ENCODE data around the gene TMEM175. TPM values are rescaled to one million over a fixed set of nuclear protein-coding genes. Genes with fewer than 3 reads are reported as not detected.

TMEM175 gene
- total RNA-seq, 3 donors from 2014 or later = 30.1 to 39.0 (median 37.5) TPM

GRCh38 chr4:948936-949300 is 16.7 kb downstream of the TMEM175 start:
- Histone ChIP-seq H3K36me3 (ENCODE audit: low read depth) (no peaks in the 10 kb centered on the region), H3K4me3 (no peak overlapping the region), H3K4me1 (ENCODE audit: low read depth) (no peaks in the 10 kb centered on the region), H3K9me3 (no peaks in the 10 kb centered on the region)
- TF ChIP-seq CTCF (IDR thresholded peaks at IDR 0.05) = no peak
- DNase-seq (peak in 2 of 3 donors; percentile 7 to 43), ATAC-seq (no peak)
- intact Hi-C loops (cut with DNase I, micrococcal nuclease) = no loop called here

DNA sequence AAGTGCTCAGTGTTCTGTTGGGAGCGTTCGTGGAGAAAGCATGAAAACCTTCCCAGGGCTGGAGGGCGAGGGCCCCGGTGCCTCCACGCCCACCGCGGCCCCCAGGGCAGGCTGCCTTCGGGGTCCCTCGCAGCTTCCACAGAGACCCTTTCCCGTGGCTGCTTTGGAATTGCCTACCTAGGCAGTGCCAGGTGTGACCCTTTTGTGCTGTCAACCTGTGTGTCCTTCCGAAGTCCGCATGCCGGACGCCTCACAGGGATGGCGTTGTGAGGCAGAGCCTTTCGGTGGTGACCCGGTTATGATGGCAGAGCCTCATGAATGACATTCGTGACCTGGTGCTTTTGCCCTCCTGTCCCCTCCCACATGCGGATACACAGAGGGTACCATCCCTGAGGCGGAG is 17.4 kb downstream of the TMEM175 start:
- H3K4me1 ChIP-seq (ENCODE audit: low read depth) = no peaks in the 10 kb centered on the region
- no peaks in the 10 kb centered on the region for H3K9me3 ChIP-seq
- peak in 2 of 3 donors; percentile 9 to 37 for DNase-seq
- TF ChIP-seq CTCF (IDR thresholded peaks at IDR 0.05) = no peak
- no peaks in the 10 kb centered on the region for H3K36me3 ChIP-seq (ENCODE audit: low read depth)
- H3K4me3 ChIP-seq = no peak overlapping the region
- intact Hi-C loops (cut with DNase I, micrococcal nuclease) = no loop called here
- no peak for ATAC-seq

- TF ChIP-seq CTCF (IDR thresholded peaks at IDR 0.05) = no peak
- ATAC-seq = no peak
- intact Hi-C loops (cut with DNase I, micrococcal nuclease) = no loop called here
- Histone ChIP-seq H3K4me1 (ENCODE audit: low read depth) (no peaks in the 10 kb centered on the region), H3K36me3 (ENCODE audit: low read depth) (no peaks in the 10 kb centered on the region), H3K4me3 (no peak overlapping the region), H3K9me3 (no peaks in the 10 kb centered on the region)
- DNase-seq = peak in 2 of 3 donors; percentile 18 to 39
These were observed 18.1 kb downstream of the TMEM175 start for GRCh38 chr4:950136-951020.

GRCh38 chr4:951186-951585 is 18.9 kb downstream of the TMEM175 start:
- Histone ChIP-seq H3K4me3 (no peak overlapping the region), H3K9me3 (no peaks in the 10 kb centered on the region), H3K36me3 (ENCODE audit: low read depth) (no peaks in the 10 kb centered on the region), H3K4me1 (ENCODE audit: low read depth) (no peaks in the 10 kb centered on the region)
- no peak for TF ChIP-seq CTCF (IDR thresholded peaks at IDR 0.05)
- ATAC-seq = no peak
- intact Hi-C loops (cut with DNase I, micrococcal nuclease) = no loop called here
- DNase-seq = peak in 2 of 3 donors; percentile 3 to 21

GRCh38 chr4:951594-952468 is 19.6 kb downstream of the TMEM175 start:
- no peak for ATAC-seq
- TF ChIP-seq CTCF (IDR thresholded peaks at IDR 0.05) = no peak
- DNase-seq = peak in 2 of 3 donors; percentile 14 to 36

More at GRCh38 chr4:951594-952468, 19.6 kb downstream of the TMEM175 start:
- H3K4me1 ChIP-seq (ENCODE audit: low read depth) = no peaks in the 10 kb centered on the region
- no peaks in the 10 kb centered on the region for H3K9me3 ChIP-seq
- H3K36me3 ChIP-seq (ENCODE audit: low read depth) = no peaks in the 10 kb centered on the region
- intact Hi-C loops (cut with DNase I, micrococcal nuclease) = no loop called here
- no peak overlapping the region for H3K4me3 ChIP-seq

Data from mucosa of descending colon (tissue), 3 donors.